Measurements from ENCODE around the gene NRAP. TPM values are rescaled to one million over a fixed set of nuclear protein-coding genes. Genes with fewer than 3 reads are reported as not detected.

NRAP gene
- total RNA-seq, 1 experiment from 2014 or later = not detected

DNA sequence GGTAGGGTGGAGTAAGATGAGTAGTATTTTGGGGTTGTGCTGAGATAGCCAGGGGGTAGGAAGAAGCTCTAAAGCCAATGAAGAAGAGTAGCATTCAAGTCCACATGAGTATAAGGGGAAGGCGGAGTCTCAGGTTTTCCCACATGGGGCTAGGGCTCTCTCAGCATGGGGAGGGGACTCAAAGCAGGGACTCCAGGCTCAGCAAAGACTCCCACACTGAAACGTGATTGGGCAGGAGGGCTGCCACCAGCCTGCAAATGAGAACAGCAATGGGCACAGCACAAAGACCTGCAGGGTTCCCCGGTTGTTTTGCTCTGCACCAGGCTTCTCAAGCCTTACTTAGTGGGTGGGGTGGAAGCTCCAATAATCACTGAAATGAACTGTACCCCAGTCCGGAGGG is 1.5 kb upstream of the NRAP start:
- H3K9me3 Mint-ChIP-seq = peaks cover 3 to 5% of the 10 kb centered on the region in 2 experiments; a peak in 3 of 5 replicates
- no peaks in the 10 kb centered on the region for H3K27me3 ChIP-seq (ENCODE audit: insufficient read depth, low read length)
- H4K5ac ChIP-seq (ENCODE audit: insufficient read length, low read depth, low read length) = no peak overlapping the region
- H2BK15ac ChIP-seq (ENCODE audit: low read depth, low read length) = no peak overlapping the region
- H3K27ac Mint-ChIP-seq = no peak overlapping the region
- no peak overlapping the region for H2BK20ac ChIP-seq (ENCODE audit: low read depth, low read length, poor library complexity, severe bottlenecking)
- no peak overlapping the region for H3K4me2 ChIP-seq (ENCODE audit: insufficient read depth, insufficient read length, low read length)
- H3T11ph ChIP-seq (ENCODE audit: low read length) = no peak overlapping the region
- H3K4ac ChIP-seq (ENCODE audit: low read depth, low read length) = no peak overlapping the region
- H3K23me2 ChIP-seq (ENCODE audit: insufficient read length, low read depth, low read length, poor library complexity, severe bottlenecking) = no peaks in the 10 kb centered on the region
- no peak overlapping the region for H3K18ac ChIP-seq (ENCODE audit: insufficient read length, low read depth, low read length)
- H2AFZ ChIP-seq (ENCODE audit: low read length) = no peak overlapping the region
- no peak overlapping the region for H4K91ac ChIP-seq (ENCODE audit: insufficient read length, low read depth, low read length)
- H3K14ac ChIP-seq (ENCODE audit: insufficient read depth, low read length) = no peak overlapping the region
- H2BK5ac ChIP-seq (ENCODE audit: insufficient read length, low read length) = no peak overlapping the region
- DNase-seq = peak; percentile 34
- no peak overlapping the region for H3K56ac ChIP-seq (ENCODE audit: insufficient read length, low read depth, low read length)
- no peak overlapping the region for H4K8ac ChIP-seq (replicated peaks; ENCODE audit: insufficient read length, low read depth, low read length)
- H3K9me3 ChIP-seq (ENCODE audit: control insufficient read depth, low read depth, low read length) = no peaks in the 10 kb centered on the region
- no peaks in the 10 kb centered on the region for H3K4me1 ChIP-seq (ENCODE audit: insufficient read depth, low read length)
- no peak overlapping the region for H3K9ac ChIP-seq (ENCODE audit: extremely low read depth, insufficient read length, low read length)
- H3K4me1 Mint-ChIP-seq = peaks cover 0 to 7% of the 10 kb centered on the region in 2 experiments; a peak in 3 of 4 replicates
- no peak overlapping the region for H3K27ac ChIP-seq (ENCODE audit: insufficient read length, low read depth, low read length)
- H2BK12ac ChIP-seq (ENCODE audit: insufficient read length, low read depth, low read length) = no peak overlapping the region
- H2AK5ac ChIP-seq (ENCODE audit: insufficient read length, low read length) = no peak overlapping the region
- no peaks in the 10 kb centered on the region for H3K36me3 Mint-ChIP-seq (ENCODE audit: insufficient read depth in 1 of 3, low read depth in 3 of 3)
- peaks cover 2% of the 10 kb centered on the region for H3K27me3 Mint-ChIP-seq (ENCODE audit: low read depth)
- H3K79me2 ChIP-seq (ENCODE audit: insufficient read depth, low read length) = no peaks in the 10 kb centered on the region
- WGBS (ENCODE audit: extremely low coverage, insufficient read length, low lambda C conversion rate) = no CpG with 5 or more reads among the region's 4 CpGs
- no peaks in the 10 kb centered on the region for H3K79me1 ChIP-seq (ENCODE audit: insufficient read depth, low read depth, low read length, poor library complexity, severe bottlenecking)
- H2BK120ac ChIP-seq (ENCODE audit: low read depth, low read length, poor library complexity, severe bottlenecking) = no peak overlapping the region
- no peak overlapping the region for H3K23ac ChIP-seq (ENCODE audit: insufficient read length, low read depth, low read length)
- TF ChIP-seq, protein P1, sequence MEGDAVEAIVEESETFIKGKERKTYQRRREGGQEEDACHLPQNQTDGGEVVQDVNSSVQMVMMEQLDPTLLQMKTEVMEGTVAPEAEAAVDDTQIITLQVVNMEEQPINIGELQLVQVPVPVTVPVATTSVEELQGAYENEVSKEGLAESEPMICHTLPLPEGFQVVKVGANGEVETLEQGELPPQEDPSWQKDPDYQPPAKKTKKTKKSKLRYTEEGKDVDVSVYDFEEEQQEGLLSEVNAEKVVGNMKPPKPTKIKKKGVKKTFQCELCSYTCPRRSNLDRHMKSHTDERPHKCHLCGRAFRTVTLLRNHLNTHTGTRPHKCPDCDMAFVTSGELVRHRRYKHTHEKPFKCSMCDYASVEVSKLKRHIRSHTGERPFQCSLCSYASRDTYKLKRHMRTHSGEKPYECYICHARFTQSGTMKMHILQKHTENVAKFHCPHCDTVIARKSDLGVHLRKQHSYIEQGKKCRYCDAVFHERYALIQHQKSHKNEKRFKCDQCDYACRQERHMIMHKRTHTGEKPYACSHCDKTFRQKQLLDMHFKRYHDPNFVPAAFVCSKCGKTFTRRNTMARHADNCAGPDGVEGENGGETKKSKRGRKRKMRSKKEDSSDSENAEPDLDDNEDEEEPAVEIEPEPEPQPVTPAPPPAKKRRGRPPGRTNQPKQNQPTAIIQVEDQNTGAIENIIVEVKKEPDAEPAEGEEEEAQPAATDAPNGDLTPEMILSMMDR (conservative IDR thresholded peaks at IDR 0.05) = no peak
- no peaks in the 10 kb centered on the region for H4K20me1 ChIP-seq (ENCODE audit: control insufficient read depth, insufficient read depth, insufficient read length)
- H3K4me3 Mint-ChIP-seq = no peak overlapping the region

All from H9 (cell line).